HEK293 (cell line): Measurements from ENCODE around the gene SFXN3.

Experiments used
- ZNF10 ChIP-seq: fragments of 450-650 bp; formaldehyde crosslinking; IDR thresholded peaks from 2 replicates; pipeline ENCODE4 v1.5.1; 2017; ENCODE audit warnings: missing biosample characterization, missing genetic modification characterization
- ZNF121 ChIP-seq: fragments of 450-650 bp; formaldehyde crosslinking; IDR thresholded peaks from 2 replicates; pipeline ENCODE4 v1.5.1; 2016; ENCODE audit warnings: missing biosample characterization, missing genetic modification characterization
- ZNF560 ChIP-seq: fragments of 450-650 bp; formaldehyde crosslinking; IDR thresholded peaks from 2 replicates; pipeline ENCODE4 v1.5.1; 2017; ENCODE audit warnings: missing biosample characterization, missing genetic modification characterization, borderline replicate concordance
- ZNF660 ChIP-seq: fragments of 450-650 bp; IDR thresholded peaks from 2 replicates; pipeline ENCODE4 v1.5.1; 2018; ENCODE audit warnings: missing biosample characterization, mild to moderate bottlenecking, missing genetic modification characterization
- TF ChIP-seq, protein P1 (sequence below): fragments of 450-650 bp; formaldehyde crosslinking; IDR thresholded peaks from 2 replicates; pipeline ENCODE4 v1.5.1; 2016; ENCODE audit warnings: missing biosample characterization, missing genetic modification characterization

- TF ChIP-seq ZNF560 (tag by site-specific recombination) (no peak), ZNF121 (tag by site-specific recombination) (no peak), ZNF660 (tag by site-specific recombination) (no peak), ZNF10 (tag by site-specific recombination) (no peak)
- TF ChIP-seq, protein P1, sequence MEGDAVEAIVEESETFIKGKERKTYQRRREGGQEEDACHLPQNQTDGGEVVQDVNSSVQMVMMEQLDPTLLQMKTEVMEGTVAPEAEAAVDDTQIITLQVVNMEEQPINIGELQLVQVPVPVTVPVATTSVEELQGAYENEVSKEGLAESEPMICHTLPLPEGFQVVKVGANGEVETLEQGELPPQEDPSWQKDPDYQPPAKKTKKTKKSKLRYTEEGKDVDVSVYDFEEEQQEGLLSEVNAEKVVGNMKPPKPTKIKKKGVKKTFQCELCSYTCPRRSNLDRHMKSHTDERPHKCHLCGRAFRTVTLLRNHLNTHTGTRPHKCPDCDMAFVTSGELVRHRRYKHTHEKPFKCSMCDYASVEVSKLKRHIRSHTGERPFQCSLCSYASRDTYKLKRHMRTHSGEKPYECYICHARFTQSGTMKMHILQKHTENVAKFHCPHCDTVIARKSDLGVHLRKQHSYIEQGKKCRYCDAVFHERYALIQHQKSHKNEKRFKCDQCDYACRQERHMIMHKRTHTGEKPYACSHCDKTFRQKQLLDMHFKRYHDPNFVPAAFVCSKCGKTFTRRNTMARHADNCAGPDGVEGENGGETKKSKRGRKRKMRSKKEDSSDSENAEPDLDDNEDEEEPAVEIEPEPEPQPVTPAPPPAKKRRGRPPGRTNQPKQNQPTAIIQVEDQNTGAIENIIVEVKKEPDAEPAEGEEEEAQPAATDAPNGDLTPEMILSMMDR (tag by site-specific recombination) = no peak
These were observed 9.3 kb upstream of the SFXN3 start for GRCh38 chr10:101021692-101022251.
